PC-3 (cell line): ENCODE measurements around the gene C2CD3.

Source experiments
- EZH2 ChIP-seq: fragments of 300-600 bp; sonication (generic); IDR thresholded peaks from one replicate; pipeline ENCODE4 v1.6.1; 2017; ENCODE audit warnings: antibody characterized with exemption, mild to moderate bottlenecking, low read length; ENCODE audit not compliant: unreplicated experiment
- EZH2phosphoT487 ChIP-seq: fragments of 300-600 bp; sonication (generic); IDR thresholded peaks from 2 replicates; pipeline ENCODE4 v1.6.1; 2018; ENCODE audit warnings: mild to moderate bottlenecking, antibody characterized with exemption, low read length, borderline replicate concordance
- TF ChIP-seq, protein P1 (sequence below): fragments of 300-600 bp; sonication (generic); conservative IDR thresholded peaks from 2 replicates; pipeline ENCODE4 v1.5.1; 2017; ENCODE audit warnings: antibody characterized with exemption, low read depth, mild to moderate bottlenecking, low read length

DNA sequence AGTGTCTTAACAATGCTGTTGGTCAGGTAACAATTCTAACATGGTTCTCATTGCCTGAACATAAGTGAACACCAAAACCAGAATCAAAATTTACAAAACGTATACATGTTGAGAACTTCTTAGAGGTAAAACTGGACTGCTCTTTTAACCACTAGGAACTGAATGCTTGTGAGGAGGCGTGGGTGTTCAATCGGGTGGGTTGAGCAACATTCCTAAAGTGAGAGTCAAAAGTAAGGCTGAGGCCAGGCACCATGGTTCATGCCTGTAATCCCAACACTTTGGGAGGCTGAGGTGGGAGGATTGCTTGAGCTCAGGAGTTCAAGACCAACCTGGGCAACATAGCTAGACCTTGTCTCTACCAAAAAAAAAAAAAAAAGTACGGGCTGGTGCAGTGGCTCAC, 11.8 kb upstream of the C2CD3 start:
- TF ChIP-seq, protein P1, sequence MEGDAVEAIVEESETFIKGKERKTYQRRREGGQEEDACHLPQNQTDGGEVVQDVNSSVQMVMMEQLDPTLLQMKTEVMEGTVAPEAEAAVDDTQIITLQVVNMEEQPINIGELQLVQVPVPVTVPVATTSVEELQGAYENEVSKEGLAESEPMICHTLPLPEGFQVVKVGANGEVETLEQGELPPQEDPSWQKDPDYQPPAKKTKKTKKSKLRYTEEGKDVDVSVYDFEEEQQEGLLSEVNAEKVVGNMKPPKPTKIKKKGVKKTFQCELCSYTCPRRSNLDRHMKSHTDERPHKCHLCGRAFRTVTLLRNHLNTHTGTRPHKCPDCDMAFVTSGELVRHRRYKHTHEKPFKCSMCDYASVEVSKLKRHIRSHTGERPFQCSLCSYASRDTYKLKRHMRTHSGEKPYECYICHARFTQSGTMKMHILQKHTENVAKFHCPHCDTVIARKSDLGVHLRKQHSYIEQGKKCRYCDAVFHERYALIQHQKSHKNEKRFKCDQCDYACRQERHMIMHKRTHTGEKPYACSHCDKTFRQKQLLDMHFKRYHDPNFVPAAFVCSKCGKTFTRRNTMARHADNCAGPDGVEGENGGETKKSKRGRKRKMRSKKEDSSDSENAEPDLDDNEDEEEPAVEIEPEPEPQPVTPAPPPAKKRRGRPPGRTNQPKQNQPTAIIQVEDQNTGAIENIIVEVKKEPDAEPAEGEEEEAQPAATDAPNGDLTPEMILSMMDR: no peak
- TF ChIP-seq EZH2 (no peak), EZH2phosphoT487 (no peak)
